ENCODE data around the gene LRRC14B. TPM values are rescaled to one million over a fixed set of nuclear protein-coding genes. Genes with fewer than 3 reads are reported as not detected.

The LRRC14B gene
- total RNA-seq, 1 donor from 2014 or later, result not detected

DNA sequence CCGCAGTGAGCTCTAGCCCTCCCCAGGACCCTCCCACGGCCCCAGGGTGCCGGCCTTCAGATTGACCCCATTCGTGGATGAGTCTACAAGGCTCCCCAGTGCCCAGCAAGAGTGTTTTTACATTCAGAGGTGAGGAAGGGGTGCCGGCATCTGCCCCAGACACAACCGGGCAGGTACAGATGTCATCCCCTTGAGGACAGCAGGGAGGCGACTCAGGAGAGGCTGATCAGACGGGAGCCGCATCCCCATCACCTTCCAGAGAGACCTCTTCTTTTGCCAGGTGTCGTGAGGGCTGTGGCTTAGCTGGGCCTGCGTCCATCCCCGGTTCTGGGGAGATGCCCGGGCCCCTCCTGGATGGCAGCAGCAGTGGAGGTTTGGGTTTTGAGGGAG, 4.3 kb upstream of the LRRC14B start:
- Mint-ChIP-seq H3K36me3 (ENCODE audit: low read depth) (no peaks in the 10 kb centered on the region), H3K27ac (ENCODE audit: unreplicated experiment) (no peak overlapping the region), H3K27me3 (ENCODE audit: low read depth) (no peaks in the 10 kb centered on the region), H3K4me1 (ENCODE audit: low read depth) (peaks cover 13% of the 10 kb centered on the region), H3K4me3 (ENCODE audit: unreplicated experiment) (no peak overlapping the region), H3K9me3 (ENCODE audit: low read depth) (no peaks in the 10 kb centered on the region)
- TF ChIP-seq, protein P1, sequence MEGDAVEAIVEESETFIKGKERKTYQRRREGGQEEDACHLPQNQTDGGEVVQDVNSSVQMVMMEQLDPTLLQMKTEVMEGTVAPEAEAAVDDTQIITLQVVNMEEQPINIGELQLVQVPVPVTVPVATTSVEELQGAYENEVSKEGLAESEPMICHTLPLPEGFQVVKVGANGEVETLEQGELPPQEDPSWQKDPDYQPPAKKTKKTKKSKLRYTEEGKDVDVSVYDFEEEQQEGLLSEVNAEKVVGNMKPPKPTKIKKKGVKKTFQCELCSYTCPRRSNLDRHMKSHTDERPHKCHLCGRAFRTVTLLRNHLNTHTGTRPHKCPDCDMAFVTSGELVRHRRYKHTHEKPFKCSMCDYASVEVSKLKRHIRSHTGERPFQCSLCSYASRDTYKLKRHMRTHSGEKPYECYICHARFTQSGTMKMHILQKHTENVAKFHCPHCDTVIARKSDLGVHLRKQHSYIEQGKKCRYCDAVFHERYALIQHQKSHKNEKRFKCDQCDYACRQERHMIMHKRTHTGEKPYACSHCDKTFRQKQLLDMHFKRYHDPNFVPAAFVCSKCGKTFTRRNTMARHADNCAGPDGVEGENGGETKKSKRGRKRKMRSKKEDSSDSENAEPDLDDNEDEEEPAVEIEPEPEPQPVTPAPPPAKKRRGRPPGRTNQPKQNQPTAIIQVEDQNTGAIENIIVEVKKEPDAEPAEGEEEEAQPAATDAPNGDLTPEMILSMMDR (IDR thresholded peaks at IDR 0.05), result no peak
- DNase-seq (ENCODE audit: low spot score), result peak; percentile 57

DNA sequence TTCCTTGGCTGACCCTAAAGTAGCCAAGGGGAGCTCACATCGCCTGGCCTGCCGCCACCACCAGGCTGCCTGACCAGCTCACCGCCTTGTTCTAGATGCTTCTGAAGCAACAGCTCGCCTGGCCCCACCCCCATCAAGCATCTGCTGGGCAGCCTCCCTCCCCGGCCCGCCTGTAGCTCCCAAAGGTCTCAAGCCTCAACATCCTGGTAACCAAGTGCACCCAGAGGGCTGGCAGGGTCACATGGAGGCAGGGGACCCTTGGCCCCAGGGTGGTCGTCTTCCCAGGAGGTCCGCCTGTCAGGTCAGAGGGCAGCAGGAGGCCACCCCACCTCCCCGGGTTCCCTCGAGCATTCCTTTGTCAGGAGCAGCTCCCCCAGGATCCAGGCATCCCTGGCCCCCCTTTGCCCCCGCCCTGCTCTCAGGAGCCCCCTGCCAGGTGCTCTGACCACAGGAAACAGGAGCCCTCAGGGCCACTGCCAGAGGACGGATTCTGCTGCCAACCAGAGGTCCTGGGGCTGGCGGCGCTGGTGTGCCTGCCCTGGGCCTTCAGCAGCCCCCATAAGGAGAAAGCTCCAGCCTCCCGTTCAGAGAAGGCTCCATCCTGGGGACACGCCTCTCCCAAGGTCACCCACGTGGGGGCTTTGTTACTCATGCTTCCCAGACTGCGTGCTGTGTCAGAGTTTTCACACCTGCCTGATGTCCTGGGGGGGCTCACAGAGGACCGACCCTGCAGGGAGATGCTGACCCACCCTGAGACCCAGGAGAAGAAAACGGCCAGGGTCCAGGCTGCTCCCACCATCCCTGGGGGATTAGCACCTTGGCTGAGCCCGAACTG, 3.5 kb upstream of the LRRC14B start:
- TF ChIP-seq, protein P1 (IDR thresholded peaks at IDR 0.05), result no peak
- Mint-ChIP-seq H3K9me3 (ENCODE audit: low read depth) (no peaks in the 10 kb centered on the region), H3K4me3 (ENCODE audit: unreplicated experiment) (no peak overlapping the region), H3K36me3 (ENCODE audit: low read depth) (no peaks in the 10 kb centered on the region), H3K4me1 (ENCODE audit: low read depth) (peaks cover 13% of the 10 kb centered on the region), H3K27ac (ENCODE audit: unreplicated experiment) (no peak overlapping the region), H3K27me3 (ENCODE audit: low read depth) (no peaks in the 10 kb centered on the region)
- peak; percentile 83 for DNase-seq (ENCODE audit: low spot score)

DNA sequence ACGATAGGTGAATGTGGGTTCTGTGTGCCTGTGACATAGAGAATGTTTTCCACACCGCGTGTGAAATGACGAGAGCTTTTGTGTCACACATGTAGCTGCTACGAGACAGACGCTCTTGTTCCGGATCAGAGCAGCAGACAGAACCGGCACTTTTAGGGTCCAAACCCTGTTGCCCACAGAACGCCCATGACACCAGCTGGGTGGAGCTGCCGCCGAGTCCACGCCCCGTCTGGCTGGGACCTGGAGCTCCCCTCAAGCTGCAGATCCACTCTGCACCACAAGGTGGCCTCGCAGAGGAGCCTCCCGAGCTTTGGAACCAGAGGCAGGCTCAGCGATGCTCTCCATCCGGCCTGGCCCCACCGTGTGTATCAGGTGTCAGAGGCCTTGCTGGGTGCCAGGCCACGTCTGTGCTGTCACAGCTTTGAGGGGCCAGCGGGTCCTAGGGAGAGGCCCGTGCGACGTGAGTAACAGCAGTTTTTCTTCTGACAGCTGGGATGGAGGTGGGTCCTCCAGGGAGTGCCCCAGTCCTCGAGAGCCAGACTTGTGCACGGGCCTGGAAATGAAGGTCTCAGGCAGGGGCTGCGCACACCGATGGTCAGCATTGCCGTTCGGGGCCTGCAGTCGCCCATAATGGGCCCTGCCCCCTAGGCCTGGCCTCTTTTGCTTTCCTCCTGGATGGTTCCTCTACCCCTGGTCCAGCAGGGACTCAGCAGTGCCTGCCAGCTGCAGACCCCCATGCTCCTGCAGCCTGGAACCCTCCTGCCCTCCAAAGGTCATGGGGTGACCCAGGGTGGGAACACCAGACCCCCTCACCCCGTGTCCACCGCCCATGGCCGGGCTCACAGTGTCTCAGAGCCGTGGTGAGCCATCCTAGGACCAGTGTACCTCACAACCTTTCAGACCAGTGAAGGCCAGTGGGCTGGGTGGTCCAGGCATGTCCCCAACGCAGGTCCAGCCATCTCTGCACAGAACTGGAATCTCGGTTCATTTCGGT, 2.5 kb upstream of the LRRC14B start:
- Mint-ChIP-seq H3K4me3 (ENCODE audit: unreplicated experiment) (peak overlapping the region; percentile 48), H3K27me3 (ENCODE audit: low read depth) (no peaks in the 10 kb centered on the region), H3K27ac (ENCODE audit: unreplicated experiment) (no peak overlapping the region), H3K4me1 (ENCODE audit: low read depth) (peaks cover 13% of the 10 kb centered on the region), H3K36me3 (ENCODE audit: low read depth) (no peaks in the 10 kb centered on the region), H3K9me3 (ENCODE audit: low read depth) (no peaks in the 10 kb centered on the region)
- peak; percentile 96 for DNase-seq (ENCODE audit: low spot score)
- TF ChIP-seq, protein P1 (IDR thresholded peaks at IDR 0.05), result peak; percentile 94

DNA sequence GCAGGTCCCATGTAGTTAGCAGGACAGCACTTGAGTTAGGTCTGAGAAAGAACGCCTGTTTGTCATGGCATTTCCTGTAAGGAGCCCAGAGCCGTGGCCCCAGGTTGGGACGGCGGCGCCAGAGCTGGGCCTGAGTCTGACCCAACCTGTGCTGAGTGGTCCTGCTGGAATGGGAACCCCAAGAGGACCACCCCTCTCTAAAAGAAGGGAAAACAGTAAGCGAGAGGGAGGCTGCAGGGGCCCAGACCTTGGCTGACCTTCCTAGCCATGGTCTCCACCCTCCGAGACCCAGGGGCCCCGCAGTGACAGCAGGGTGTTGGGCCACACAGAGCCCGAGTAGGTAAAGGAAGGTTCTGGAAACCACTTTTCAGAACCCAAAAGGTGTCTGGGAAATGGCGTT, 1.8 kb upstream of the LRRC14B start:
- Mint-ChIP-seq H3K27me3 (ENCODE audit: low read depth) (no peaks in the 10 kb centered on the region), H3K9me3 (ENCODE audit: low read depth) (no peaks in the 10 kb centered on the region), H3K36me3 (ENCODE audit: low read depth) (no peaks in the 10 kb centered on the region), H3K4me1 (ENCODE audit: low read depth) (peaks cover 8% of the 10 kb centered on the region), H3K4me3 (ENCODE audit: unreplicated experiment) (no peak overlapping the region), H3K27ac (ENCODE audit: unreplicated experiment) (no peak overlapping the region)
- DNase-seq (ENCODE audit: low spot score), result peak; percentile 59
- TF ChIP-seq, protein P1 (IDR thresholded peaks at IDR 0.05), result no peak

DNA sequence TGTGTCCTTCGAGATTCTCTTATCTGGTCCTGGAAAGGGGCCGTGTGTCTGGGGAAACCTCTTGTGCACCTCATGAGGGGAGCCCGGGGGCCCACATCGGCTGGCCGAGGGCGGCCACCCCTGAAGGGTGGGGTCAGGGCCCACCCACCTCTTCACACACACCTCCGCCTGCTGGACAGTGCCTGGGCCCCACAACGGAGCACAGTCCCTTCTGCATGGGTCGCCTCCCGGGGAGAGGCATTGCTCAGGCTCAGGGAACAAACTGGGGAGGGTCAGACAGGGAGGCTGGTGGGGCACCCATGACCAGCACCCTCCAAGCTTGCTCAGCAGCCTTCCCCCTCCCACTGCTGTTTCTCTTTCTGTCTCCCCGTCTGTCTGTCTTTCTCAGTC, 1.3 kb upstream of the LRRC14B start:
- H3K4me3 Mint-ChIP-seq (ENCODE audit: unreplicated experiment), result no peak overlapping the region
- no peak for DNase-seq (ENCODE audit: low spot score)
- TF ChIP-seq, protein P1 (IDR thresholded peaks at IDR 0.05), result no peak
- no peaks in the 10 kb centered on the region for H3K36me3 Mint-ChIP-seq (ENCODE audit: low read depth)
- no peak overlapping the region for H3K27ac Mint-ChIP-seq (ENCODE audit: unreplicated experiment)
- H3K9me3 Mint-ChIP-seq (ENCODE audit: low read depth), result no peaks in the 10 kb centered on the region
- no peaks in the 10 kb centered on the region for H3K27me3 Mint-ChIP-seq (ENCODE audit: low read depth)
- peaks cover 7% of the 10 kb centered on the region for H3K4me1 Mint-ChIP-seq (ENCODE audit: low read depth)
